ENCODE data around the gene MALRD1. TPM values are rescaled to one million over a fixed set of nuclear protein-coding genes. Genes with fewer than 3 reads are reported as not detected.

Gene MALRD1
- total RNA-seq, 1 donor from 2014 or later, result 1.5 TPM

- no peaks in the 10 kb centered on the region for H3K36me3 Mint-ChIP-seq (ENCODE audit: insufficient read depth)
- H3K4me3 Mint-ChIP-seq (ENCODE audit: low read depth), result no peak overlapping the region
- no peak for DNase-seq (ENCODE audit: low spot score, unreplicated experiment)
- TF ChIP-seq CTCF (IDR thresholded peaks at IDR 0.05; ENCODE audit: unreplicated experiment), result no peak
- no peak overlapping the region for H3K27ac Mint-ChIP-seq
- no peaks in the 10 kb centered on the region for H3K4me1 Mint-ChIP-seq (ENCODE audit: low read depth)
- no peaks in the 10 kb centered on the region for H3K27me3 Mint-ChIP-seq
- no peaks in the 10 kb centered on the region for H3K9me3 Mint-ChIP-seq (ENCODE audit: low read depth)
Measured at GRCh38 chr10:19096501-19097073, 48.0 kb downstream of the MALRD1 start.

GRCh38 chr10:19097151-19097550 lies 48.5 kb downstream of the MALRD1 start:
- Mint-ChIP-seq H3K27me3 (no peaks in the 10 kb centered on the region), H3K36me3 (ENCODE audit: insufficient read depth) (no peaks in the 10 kb centered on the region), H3K4me1 (ENCODE audit: low read depth) (no peaks in the 10 kb centered on the region), H3K27ac (no peak overlapping the region), H3K9me3 (ENCODE audit: low read depth) (no peaks in the 10 kb centered on the region), H3K4me3 (ENCODE audit: low read depth) (no peak overlapping the region)
- TF ChIP-seq CTCF (IDR thresholded peaks at IDR 0.05; ENCODE audit: unreplicated experiment), result no peak
- no peak for DNase-seq (ENCODE audit: low spot score, unreplicated experiment)

DNA sequence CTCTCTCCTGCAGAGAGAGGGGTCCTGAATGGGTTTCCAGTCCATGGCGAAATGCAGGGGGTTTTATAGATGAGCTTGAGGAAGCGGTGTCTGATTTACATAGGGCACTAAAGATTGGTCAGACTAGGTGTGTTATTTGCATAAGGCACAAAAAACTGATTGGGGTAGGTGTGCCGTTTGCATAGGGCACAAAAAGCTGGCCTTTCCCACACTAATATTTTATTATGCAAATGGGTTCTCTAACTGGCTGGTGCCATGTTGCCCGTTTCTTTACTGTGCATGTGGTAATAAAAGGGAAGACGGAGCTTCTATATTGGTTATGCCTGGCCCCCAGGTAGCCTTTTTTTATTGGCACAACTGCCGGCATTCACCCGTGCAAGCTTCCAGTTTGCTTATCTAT lies 50.2 kb downstream of the MALRD1 start:
- no peak overlapping the region for H3K27ac Mint-ChIP-seq
- no peaks in the 10 kb centered on the region for H3K9me3 Mint-ChIP-seq (ENCODE audit: low read depth)
- no peak overlapping the region for H3K4me3 Mint-ChIP-seq (ENCODE audit: low read depth)
- H3K27me3 Mint-ChIP-seq, result no peaks in the 10 kb centered on the region
- TF ChIP-seq CTCF (IDR thresholded peaks at IDR 0.05; ENCODE audit: unreplicated experiment), result no peak
- H3K36me3 Mint-ChIP-seq (ENCODE audit: insufficient read depth), result no peaks in the 10 kb centered on the region
- no peaks in the 10 kb centered on the region for H3K4me1 Mint-ChIP-seq (ENCODE audit: low read depth)
- no peak for DNase-seq (ENCODE audit: low spot score, unreplicated experiment)

DNA sequence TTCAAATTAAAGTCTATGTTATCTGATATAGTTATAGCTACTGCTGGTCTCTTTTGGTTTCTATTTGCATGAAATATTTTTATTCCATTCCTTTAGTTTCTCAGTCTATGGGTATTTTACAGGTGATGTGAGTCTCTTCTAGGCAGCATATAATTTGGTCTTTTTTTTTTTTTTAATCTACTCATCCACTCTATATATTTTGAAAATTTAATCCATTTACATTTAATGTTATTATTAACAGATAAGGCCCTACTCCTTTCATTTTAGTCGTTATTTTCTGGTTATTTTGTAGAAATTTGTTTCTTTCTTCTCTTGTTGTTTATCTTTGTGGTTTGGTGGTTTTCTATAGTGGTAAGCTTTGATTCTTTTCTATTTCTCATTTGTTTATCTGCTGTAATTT lies 58.8 kb downstream of the MALRD1 start:
- Mint-ChIP-seq H3K9me3 (ENCODE audit: low read depth) (peaks cover 19% of the 10 kb centered on the region), H3K4me3 (ENCODE audit: low read depth) (no peak overlapping the region), H3K27me3 (no peaks in the 10 kb centered on the region), H3K36me3 (ENCODE audit: insufficient read depth) (no peaks in the 10 kb centered on the region), H3K4me1 (ENCODE audit: low read depth) (no peaks in the 10 kb centered on the region), H3K27ac (no peak overlapping the region)
- TF ChIP-seq CTCF (IDR thresholded peaks at IDR 0.05; ENCODE audit: unreplicated experiment), result no peak
- no peak for DNase-seq (ENCODE audit: low spot score, unreplicated experiment)

DNA sequence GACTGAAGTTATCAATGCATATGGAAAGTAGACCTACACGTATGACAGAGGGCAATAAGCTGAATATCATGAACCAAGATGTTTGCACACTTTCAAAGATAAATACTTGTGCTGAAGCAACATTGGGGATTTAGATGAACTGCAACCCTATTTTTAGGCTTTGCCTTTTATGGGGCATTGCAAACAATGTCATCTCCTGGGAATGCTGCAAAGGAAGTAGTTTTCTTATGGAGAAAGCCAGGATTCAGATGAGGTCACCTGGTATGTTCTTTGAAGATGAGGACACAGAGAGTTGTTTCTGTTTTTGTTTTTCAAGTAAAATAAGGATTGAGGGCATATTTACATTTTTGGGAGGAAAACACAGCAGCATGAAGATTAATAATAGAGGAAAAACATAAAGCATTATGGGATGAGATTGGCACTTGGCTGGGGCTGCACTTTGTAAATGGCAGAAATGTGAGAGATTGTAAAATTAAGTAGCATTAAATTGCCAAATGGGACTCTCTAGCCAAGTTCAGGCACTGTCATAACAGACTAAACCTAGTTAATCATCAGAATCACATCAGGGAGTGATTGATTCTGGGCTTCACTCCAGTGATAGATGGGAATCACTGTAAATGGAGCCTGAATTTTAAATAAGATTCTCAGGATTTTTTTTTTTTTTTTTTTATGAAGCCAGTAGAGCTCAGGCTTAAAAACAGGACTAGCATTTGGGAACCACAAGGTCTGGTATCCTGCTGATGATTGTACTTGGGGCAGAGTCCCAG lies 63.1 kb downstream of the MALRD1 start:
- Mint-ChIP-seq H3K27me3 (no peaks in the 10 kb centered on the region), H3K4me1 (ENCODE audit: low read depth) (no peaks in the 10 kb centered on the region)

More for the DNA sequence above, 63.1 kb downstream of the MALRD1 start:
- Mint-ChIP-seq H3K36me3 (ENCODE audit: insufficient read depth) (no peaks in the 10 kb centered on the region), H3K9me3 (ENCODE audit: low read depth) (peaks cover 11% of the 10 kb centered on the region), H3K4me3 (ENCODE audit: low read depth) (no peak overlapping the region), H3K27ac (no peak overlapping the region)
- TF ChIP-seq CTCF (IDR thresholded peaks at IDR 0.05; ENCODE audit: unreplicated experiment), result no peak
- DNase-seq (ENCODE audit: low spot score, unreplicated experiment), result no peak

Measured in progenitor cell of endocrine pancreas (in vitro differentiated cells).